Stomach (tissue), 4 donors: Measurements from ENCODE around the gene PDSS2.

ENCODE experiments used
- EP300 ChIP-seq: sonication (generic); formaldehyde crosslinking; IDR thresholded peaks from one replicate; pipeline ENCODE4 v1.6.1; 2017; ENCODE audit warnings: antibody characterized with exemption
- POLR2A ChIP-seq, 4 donors: fragments of 450-650 bp; IDR thresholded peaks; one replicate each; pipeline ENCODE4 v1.6.1; 2016; ENCODE audit warnings: antibody characterized with exemption in 4 of 4, control low read depth in 2 of 4, mild to moderate bottlenecking in 1 of 4, moderate library complexity in 1 of 4
- POLR2AphosphoS5 ChIP-seq, 3 donors: sonication (generic); formaldehyde crosslinking; IDR thresholded peaks; one replicate each; pipeline ENCODE4 v1.6.1; 2016; ENCODE audit warnings: antibody characterized with exemption in 3 of 3
- TF ChIP-seq, protein P1 (sequence below), 7 experiments: fragments of 450-650 bp in 4 of 7; fragments of 200-600 bp in 3 of 7; sonication (generic) in 3 of 7; IDR thresholded peaks; one replicate each; pipeline ENCODE4 v1.5.1; 2016 to 2019; ENCODE audit warnings: antibody characterized with exemption in 7 of 7, control low read depth in 2 of 7, mild to moderate bottlenecking in 1 of 7

DNA sequence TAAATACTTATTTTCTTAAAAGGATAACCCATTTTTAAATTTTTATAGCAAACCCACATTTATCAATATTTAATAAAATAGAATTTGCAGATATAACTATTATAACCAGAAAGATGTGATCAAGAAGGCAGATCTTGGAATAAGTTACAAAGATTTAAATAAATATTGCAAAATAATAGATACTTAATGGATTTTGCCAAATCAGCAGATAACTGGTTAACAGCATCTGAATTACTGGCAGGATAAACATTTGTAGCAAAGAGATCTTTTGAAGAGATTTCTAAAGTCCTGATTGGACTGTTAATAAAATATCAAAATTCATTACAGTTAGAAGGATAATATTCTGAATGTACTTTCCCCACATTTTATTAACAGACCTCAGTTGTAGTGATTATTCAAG, 144.2 kb downstream of the PDSS2 start:
- TF ChIP-seq POLR2AphosphoS5 (IDR thresholded peaks at IDR 0.05) = no peak
- TF ChIP-seq, protein P1, sequence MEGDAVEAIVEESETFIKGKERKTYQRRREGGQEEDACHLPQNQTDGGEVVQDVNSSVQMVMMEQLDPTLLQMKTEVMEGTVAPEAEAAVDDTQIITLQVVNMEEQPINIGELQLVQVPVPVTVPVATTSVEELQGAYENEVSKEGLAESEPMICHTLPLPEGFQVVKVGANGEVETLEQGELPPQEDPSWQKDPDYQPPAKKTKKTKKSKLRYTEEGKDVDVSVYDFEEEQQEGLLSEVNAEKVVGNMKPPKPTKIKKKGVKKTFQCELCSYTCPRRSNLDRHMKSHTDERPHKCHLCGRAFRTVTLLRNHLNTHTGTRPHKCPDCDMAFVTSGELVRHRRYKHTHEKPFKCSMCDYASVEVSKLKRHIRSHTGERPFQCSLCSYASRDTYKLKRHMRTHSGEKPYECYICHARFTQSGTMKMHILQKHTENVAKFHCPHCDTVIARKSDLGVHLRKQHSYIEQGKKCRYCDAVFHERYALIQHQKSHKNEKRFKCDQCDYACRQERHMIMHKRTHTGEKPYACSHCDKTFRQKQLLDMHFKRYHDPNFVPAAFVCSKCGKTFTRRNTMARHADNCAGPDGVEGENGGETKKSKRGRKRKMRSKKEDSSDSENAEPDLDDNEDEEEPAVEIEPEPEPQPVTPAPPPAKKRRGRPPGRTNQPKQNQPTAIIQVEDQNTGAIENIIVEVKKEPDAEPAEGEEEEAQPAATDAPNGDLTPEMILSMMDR (IDR thresholded peaks at IDR 0.05) = no peak
- no peak for TF ChIP-seq POLR2A (IDR thresholded peaks at IDR 0.05)
- no peak for TF ChIP-seq EP300
